ENCODE results near the gene NEK2.
"Not testable (repeated sequence)": the region's sequence is repeated elsewhere in the genome, so short reads cannot be mapped to it uniquely, and the experiment has no call there.

Gene NEK2

DNA sequence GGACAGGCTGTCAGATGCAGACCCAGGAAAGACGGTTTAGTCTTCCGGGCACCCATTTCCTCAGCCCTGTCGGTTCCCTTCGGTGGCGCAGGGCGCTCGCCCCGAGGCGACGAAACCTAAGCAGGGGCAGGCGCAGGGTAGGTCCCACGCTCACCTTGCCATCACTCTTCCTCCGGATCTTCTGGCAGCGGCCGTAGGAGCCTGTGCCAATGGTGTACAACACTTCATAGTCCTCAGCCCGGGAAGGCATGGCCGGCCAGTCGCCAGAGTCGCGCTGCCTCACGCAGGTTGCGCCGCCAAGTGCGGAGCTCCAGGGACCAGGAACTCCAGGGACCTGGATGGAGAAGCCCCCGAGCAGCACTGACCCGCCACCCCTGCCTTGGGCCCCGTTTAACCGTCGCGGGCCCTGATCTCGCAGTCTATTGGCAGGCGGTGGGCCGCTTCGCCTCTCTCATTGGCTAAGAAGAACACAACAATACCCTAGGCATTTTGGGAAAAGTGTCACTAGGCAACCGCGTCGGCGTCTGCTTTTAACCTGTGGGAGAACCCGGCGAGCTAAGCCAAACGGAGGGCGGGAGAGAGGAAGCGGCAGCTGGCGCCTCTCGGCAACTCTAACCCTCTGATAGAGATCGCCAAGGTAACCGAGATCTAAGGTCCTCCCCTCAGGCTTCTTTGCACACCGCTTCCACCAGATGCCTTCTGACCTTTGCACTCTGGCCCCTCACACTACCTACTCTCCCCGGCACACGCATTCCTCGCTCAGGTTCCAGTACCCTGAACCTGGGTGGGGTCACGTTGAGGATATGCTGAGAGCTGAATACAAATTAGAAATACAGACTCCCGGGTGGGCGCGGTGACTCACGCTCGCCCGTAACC is at the start of gene NEK2:
Gene NEK2 (minus strand): TSS at position 392 of the 876 bp plus-strand sequence. CDS start 142 bp downstream, at position 250.
- DNase-seq: peak; percentile 97

DNA sequence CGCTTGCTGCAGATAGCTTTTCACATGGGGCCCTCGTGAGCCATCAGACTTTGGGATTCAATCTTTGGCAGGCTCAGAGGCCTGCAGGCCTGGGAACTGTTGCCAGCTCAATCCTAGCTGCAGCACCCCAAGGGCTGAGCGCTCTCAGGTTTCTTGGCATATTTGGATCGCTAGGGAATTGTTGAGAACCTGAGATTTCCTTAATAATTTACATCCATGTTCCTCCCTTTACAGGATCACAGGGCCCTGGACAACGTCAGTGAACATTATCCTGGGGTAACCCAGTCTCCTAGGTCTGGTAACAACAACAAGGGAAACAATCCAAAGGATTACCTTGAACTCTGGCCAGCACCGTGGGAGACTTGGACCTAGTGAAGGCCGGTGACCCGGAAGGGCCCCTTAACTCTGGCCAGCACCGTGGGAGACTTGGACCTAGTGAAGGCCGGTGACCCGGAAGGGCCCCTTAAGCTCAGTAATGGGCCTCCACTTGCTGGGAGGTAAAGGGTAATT is 49.3 kb upstream of the NEK2 start:
- DNase-seq: no peak

DNA sequence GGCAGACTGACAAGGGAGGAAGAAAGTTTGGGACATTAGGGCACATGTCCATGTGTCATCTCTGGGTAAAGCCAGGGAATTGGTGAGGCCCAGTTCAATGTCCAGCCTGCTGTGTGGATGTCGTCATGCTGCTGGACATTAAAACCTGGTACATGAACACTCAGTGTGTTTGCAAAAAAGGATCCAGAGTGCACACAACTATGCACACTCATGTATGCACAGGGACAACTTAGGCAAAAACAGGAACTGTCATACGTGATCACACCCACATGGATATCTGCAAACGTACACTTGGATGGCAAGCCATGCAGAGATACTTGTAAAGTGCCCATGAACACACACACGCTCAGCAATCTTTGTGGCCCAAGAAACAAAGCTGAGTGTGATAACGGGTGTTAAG is 47.9 kb upstream of the NEK2 start:
- DNase-seq: no peak

DNA sequence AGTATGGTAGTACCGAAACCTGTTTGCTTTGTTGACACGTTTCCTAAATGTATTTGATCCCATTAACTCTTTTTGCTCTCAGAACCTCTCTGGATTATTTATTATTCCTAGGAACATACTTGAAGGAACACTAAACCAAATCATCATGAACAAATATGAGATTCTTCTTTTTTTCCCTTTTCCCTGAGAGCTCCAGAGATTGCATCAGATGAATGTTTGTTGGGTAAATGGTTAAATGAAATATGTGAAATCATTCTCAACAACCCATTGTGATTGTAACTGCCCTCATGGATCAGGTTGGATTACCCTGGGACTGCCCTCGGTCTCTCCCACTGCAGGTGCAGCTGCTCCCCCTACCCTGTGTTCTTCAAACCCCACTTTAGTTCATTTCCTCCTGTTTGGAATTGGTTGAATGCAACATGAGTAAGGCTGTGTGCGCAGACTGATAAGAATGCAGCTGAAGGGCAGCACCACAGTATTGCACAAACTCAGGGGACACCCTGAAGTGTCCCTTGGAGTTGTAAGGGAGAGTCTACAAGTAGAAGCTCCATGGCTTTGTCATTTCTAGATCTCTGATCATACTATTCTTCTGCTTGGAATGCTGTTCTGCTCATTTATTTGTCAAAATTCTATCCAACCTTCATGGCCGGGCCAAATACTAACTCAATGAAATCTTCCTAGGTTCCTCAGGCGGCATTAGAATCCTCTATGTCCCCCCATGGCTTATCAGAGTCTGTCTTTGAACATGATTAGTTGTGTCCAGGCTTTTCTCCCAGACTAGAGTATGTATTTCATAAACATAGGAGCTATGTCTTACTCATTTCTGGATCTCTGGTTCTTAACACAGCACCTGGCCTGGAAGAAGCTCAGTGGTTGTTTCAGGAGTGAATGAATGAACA is 47.1 kb upstream of the NEK2 start:
- no peak for DNase-seq

DNA sequence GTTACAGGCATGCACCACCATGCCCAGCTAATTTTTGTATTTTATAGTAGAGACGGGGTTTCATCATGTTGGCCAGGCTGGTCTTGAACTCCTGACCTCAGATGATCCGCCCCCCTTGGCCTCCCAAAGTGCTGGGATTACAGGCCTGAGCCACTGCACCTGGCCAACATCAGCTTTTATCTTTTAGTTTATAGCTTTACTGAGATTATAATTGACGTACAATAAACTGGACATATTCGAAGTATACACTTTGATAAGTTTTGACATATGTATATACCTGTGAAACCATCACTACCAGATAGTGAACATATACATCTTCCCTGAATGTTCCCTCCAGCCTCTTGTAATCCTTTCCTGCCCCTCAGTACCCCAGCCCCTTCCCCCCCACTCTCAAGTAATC is 41.1 kb upstream of the NEK2 start:
- not testable (repeated sequence) for DNase-seq

DNA sequence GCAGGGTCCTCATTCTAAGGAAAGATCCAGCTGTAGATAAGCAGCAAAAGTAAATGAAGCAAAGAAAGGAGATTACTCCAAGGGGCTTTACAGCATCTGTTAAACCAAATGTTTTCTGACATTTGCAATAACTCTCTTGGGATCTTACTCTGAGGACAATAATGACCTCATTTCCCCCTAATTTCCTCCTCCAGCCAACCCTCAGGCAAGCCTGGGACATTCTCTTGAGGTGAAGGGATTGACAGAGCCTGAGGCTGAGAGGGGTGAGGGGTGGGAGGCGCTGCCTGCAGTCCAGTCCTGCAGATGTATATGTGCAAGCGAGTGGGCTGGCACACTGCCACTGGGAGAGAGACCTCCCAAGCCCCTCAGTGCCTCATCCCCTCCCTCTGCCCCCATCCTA is 40.5 kb upstream of the NEK2 start:
- no peak for DNase-seq

DNA sequence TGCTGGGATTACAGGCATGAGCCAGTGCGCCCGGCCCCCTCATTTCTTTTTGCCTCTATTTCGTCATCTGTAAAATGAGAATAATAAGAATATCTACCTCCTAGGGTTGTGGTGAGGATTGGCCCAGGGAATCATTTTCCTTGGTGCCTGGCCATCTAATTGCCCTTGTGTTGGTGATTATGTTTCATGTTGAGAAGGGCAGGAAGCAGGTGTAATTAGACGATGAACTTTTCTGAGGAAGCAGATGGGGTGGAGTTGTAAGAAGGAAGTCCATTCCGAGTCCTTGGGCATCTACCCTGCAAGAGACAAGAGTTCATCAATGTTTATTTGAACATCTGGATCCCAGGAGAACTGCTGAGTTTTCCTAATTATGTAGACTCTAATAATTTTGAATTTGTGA is 38.7 kb upstream of the NEK2 start:
- no peak for DNase-seq

DNA sequence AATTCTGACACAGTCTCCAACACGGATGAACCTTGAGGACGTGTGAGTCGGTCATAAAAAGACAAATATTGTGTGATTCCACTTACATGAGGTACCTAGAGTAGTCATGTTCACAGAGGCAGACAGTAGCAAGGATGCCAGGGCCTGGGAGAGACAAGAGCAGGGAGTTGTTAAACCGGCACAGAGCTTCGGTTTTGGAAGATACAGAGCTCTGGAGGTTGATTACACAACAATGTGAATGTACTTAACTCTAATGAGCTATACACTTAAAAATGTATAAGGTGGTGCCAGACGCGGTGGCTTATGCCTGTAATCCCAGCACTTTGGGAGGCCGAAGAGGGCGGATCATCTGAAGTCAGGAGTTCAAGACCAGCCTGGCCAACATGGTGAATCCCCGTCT is 37.8 kb upstream of the NEK2 start:
- DNase-seq: no peak

DNA sequence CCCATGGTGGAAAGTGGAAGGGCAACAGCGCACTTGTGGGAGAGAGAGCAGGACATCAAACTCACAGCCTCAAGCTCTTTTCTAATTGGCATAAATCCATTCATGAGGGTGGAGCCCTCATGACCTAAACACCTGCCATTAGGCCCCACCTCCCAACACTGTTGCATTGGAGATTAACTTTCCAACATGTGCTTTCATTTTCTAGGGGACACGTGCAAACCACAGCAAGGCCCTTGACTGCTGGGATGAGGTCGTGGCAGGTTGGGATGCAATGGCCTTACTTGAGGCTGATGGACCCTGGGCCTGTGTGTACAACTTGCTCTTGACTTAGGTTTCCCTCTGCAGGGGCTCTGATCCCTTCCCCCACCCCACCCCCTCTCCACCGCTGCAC is 35.9 kb upstream of the NEK2 start:
- DNase-seq: no peak

DNA sequence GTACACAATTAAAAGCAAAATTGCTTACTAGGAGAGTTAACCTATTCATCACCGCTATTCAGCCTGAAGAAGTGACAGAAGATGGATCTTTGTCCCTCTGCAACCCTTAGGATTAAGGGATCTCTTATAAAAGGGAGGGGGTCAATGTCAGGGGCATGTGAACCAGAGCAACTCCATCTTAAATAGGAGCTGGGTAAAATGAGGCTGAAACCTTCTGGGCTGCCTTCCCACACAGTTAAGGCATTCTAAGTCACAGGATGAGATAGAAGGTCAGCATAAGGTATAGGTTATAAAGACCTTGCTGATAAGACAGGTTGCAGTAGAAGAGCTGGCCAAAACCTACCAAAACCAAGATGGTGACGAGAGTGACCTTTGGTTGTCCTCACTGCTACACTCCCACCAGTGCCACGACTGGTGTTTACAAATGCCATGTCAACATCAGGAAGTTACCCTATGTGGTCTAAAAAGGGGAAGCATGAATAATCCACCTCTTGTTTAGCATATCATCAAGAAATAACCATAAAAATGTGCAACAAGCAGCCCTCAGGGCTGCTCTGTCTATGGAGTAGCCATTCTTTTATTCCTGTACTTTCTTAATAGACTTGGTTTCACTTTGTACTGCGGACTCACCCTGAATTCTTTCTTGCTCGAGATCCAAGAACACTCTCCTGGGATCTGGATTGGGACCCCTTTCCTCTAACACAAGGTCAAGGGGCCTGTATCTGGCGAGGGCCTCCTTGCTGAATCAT is 35.3 kb upstream of the NEK2 start:
- DNase-seq: no peak

DNA sequence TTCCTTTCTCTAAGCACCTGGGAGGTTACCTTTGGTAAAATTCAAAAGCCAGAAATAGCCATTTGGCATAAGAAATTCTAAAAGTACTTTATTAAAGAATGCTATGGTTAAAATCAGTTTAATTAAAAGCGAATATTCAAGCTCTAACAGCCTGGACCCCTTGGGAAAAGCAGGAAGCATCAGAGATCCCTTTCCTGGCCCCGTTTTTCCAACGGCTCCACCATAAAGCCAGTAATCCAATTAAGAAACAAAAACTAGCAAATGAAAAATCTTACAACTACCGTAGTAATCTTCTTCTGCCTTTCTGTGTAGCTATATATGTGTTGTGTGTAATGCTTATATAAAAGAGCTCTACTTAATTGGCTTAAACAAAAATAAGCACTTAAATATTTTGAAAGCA is 33.5 kb upstream of the NEK2 start:
- no peak for DNase-seq

DNA sequence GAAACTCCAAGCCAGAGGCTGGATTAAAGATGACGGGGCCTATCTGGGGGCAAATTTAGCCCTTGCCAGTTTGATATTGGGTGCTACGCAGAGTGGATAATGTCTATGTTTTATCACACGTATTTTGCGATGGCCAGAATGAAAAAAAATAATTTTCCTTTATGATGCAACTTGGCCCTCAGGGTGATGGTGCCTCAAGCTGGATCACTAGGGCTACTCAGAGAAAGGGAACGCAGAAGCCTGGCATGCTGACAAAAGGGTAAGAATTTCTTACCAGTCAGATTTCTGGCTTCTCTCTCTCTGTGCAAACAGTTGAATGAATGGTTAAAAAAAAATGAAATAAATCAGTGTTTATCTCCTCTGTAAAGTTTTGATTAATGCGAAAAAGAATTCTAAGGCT is 32.6 kb upstream of the NEK2 start:
- no peak for DNase-seq

DNA sequence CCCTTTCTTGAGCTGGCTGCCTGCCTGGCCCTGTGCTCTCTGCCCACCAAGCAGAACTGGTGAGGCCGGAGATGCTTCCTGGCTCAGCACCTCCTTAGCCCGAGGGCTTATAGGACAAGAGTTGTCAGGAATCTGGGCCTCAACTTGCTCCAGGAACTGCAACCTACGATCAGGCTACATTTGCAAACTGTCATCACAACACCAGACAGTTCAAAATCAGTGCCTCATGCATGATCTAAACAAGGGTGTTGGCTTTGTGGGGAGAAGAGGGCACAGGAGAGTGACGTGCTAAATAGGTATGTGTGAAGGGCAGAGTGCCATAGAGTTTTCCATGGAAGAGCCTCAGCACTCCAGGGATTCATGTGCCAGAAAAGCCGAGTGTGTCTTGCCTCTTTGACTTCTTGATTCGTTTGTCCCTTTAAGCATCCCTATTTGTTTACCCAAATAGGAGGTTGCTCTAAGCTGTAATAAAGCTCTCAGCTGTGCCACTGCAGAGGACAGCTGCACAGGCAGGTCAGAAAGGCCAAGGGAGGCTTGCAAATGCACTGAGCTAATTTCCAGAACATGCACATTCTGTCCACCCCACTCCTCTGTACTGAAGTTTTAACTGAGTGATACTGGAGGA is 30.2 kb upstream of the NEK2 start:
- no peak for DNase-seq

DNA sequence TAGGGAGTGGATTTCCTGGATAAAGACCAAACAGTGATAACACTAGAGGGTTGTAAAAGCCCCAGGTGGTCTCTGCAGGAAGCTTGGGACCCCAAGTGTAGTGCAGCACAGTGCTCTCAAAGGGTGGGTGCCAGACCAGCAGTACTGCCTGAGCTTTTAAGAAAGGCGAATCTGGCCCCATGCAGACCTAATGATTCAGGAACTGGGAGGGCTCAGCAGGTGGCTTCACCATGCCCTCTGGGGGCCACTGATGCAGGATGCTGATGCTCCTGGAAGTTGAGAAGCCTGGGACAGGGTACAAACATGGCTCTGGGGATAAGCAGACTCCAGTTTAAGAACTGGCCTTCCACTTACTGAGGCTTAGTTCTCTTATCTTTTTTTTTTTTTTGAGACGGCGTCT is 29.1 kb upstream of the NEK2 start:
- peak in 1 of 2 experiments; percentile 10 for DNase-seq

DNA sequence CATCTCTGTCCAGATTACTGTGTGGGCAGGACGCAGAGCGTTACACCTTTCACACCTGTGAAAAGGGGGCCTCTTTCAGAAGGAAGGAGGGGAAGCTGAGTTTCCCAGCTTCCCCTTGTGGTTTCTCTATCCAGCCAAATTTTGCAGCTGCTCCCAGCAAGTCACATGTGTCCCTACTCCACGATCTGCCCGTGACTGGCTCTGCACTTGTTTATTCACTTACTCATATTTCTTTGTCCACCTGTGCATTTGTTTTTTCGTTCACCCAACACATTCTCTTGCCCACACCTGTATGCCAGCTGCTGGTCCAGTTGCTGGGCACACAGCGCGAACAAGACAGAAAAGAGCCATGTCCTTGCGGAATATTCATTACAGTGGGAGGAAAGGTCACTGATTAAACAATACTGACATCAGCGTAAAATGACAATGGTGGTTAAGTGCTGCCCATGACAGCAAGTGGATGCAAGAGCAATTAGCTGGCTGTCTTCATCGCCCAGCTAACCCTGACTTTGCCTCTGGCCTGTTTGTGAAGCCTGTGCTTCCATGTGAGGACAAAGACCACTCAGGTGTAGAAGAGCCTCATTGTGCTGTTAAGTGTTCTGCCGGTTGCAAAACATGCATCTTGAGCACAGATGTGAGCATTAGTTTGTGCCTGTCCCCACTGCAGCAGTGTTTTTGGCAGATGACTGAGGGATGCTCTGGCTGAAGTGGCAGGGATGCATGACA is 28.6 kb upstream of the NEK2 start:
- peak; percentile 83 to 92 for DNase-seq

DNA sequence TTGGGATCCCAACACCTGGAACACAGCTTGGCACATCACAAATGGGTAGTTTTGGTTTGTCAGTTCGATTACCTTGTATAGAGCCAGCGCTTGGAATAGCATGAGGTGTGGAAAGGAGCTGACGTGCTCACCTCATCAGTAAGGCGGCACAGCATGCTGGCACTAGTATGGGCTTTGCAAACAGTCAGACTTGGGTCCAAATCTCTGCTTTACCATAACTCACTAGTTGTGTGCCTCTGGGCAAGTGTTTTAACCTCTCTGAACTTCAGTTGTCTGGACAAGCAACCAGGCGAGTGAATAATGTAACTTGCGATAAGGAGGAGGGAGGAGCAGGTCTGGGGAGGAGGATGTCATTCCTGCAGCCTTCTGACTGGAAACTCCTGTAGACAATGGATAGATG is 26.3 kb upstream of the NEK2 start:
- DNase-seq: no peak

DNA sequence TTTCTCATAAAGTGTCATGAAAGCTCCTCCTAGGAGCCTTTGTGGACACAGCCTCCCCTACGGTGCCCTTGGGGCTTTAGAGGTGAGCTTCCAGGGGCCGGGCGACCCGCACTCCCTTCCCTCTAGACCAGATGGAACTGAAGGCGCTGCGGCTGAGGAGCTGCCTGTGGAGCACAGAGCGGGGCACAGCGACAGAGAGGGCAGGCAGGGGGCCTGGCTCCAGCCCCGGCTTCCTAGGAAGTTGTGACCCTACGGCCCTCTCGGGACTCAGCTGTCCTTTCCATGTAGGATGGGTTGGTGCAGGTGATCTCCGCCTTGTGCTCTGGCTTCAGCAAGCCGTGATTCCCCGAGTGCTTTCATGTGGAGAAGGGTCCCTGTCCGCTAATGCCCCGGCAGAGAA is 23.6 kb upstream of the NEK2 start:
- no peak for DNase-seq

DNA sequence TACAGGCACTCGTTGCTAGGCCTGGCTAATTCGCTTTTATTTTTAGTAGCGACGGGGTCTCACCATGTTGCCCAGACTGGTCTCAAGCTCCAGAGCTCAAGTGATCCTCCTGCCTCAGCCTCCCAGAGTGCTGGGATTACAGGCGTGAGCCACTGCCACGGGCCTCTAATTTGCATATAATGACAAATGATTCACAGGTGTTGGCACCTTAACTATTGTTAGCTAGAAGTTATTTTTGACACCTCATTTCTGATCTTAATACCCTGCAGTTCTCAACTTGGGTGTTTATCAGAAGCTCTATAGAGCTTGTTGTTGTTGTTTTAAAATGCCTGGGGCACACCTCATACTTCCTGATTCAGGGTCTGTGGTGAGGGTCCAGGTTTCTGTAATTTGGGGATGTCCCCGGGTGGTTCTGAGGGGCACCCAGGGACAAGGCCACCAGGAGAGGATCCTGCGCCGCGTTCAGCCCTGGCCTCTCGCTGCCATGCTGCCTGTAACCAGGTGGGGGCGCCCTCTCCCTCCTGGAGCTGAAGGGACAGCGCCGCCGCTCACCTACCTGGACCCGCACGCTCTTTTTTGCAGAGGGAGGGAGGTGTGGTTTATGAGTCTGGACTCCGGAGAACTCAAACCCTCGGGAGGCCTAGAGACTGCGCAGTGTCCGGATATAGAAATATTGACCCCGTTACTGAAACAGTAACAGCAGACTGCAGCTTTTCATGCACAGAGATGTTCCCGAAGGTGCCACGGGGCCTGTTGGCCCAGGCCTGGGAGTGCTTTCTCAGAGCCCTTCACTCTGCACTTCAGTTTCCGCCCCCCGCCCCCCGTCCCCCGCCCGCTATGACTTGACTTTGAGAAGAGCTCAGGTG is 23.0 kb upstream of the NEK2 start:
- DNase-seq: peak; percentile 80 to 85

DNA sequence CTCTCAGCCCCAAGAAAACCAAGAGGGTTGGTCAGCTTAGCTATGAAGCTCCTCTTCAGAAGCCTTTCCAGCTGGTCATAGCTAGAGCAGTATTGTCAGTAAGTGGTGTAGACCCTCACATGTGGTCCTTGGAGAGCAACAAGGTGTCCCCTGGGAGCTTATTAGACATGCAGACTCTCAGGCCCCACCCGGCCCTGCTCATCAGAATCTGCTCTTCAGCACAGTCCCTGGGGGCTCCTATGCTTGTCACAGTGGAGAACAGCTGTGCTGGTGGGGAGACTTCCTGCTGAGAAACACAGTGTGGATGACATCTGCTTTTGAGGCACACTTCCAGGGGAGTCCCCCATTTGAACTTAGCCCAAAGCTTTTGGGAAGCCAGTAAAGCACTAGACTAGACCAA is 21.9 kb upstream of the NEK2 start:
- no peak for DNase-seq

DNA sequence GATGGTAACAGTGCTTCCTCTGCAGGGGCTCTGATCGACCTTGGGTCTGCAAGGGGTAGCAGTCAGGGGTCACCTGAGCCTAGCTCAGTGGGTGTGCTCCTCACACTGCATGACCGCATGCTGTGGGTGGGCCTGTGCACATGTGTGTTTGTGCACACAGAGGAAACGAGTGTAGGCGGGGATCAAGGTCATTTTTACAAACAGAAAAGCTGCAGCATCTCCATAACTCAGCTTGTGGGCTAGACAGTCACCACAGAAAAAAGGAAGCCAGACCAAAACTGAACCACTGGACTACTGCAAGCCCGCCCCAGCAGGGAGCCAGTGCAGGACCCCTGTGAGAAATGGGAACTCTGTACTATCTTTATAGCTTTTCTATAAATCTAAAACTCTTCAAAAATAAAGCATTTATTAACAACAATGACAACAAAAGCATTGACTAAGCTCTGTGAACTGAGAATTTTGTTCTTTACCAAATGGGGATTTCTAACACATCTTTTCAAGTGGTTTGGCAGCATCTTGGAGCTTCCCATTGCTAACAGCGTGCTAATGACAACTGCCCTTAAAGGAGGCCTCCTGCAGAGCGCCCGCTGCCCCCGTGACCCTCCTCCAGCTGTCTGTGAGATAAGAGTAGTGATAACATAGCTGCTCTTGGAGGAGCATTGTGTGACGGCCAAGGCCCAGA is 19.9 kb upstream of the NEK2 start:
- DNase-seq: no peak

Measured in SHP77 (cell line).